A673 (cell line): Measurements from ENCODE around the gene VSIG10L.

ENCODE experiments used
- EZH2 ChIP-seq: fragments of 200-600 bp; sonication (generic); IDR thresholded peaks from 2 replicates; pipeline ENCODE4 v1.6.1; 2017; ENCODE audit warnings: borderline replicate concordance, low read depth, mild to moderate bottlenecking, mixed read lengths, antibody characterized with exemption, low read length; ENCODE audit not compliant: poor library complexity, severe bottlenecking
- TF ChIP-seq, protein P1 (sequence below): fragments of 300-800, 200-600 bp; sonication (generic); conservative IDR thresholded peaks from 2 replicates; pipeline ENCODE4 v1.5.1; 2017; ENCODE audit warnings: low read depth, mild to moderate bottlenecking, antibody characterized with exemption, low read length, moderate library complexity, mixed read lengths

DNA sequence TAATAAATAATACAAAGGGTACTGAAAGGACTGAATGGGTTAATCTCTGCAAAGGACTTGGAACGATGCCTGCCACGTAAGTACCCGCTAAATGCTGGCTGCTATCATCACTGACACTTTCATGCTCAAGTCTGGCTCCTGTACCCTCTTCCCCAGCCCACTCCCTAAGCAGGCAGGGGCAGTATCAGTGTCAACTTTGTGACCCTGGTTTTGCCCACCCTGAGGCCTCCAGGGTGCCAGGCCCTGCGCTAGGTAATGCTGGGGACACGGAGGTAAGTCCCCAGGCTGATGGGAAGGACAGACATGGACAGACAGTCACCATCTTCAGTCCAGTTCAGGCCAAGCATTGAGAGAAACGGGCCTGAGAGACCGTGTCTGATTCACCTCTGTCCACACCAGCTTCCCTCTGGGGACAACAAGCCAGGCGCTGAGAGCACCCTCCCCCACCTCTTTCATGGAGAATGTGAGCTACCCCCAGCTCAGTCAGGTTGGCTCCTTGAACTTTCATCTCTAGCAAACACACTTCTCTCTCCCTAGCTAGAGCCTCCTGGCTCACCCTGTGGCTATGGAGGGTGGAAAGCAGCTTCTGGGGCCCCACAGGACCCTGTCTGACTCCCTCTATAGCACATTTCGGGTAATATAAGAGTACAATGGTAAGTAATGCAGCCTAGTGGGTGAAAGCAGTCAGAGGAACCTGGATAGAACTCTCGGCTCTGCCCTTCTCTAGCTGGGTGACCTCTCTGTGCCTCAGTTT is 23.4 kb upstream of the VSIG10L start:
- TF ChIP-seq EZH2: no peak
- TF ChIP-seq, protein P1, sequence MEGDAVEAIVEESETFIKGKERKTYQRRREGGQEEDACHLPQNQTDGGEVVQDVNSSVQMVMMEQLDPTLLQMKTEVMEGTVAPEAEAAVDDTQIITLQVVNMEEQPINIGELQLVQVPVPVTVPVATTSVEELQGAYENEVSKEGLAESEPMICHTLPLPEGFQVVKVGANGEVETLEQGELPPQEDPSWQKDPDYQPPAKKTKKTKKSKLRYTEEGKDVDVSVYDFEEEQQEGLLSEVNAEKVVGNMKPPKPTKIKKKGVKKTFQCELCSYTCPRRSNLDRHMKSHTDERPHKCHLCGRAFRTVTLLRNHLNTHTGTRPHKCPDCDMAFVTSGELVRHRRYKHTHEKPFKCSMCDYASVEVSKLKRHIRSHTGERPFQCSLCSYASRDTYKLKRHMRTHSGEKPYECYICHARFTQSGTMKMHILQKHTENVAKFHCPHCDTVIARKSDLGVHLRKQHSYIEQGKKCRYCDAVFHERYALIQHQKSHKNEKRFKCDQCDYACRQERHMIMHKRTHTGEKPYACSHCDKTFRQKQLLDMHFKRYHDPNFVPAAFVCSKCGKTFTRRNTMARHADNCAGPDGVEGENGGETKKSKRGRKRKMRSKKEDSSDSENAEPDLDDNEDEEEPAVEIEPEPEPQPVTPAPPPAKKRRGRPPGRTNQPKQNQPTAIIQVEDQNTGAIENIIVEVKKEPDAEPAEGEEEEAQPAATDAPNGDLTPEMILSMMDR: no peak
